ENCODE data around the gene AKR1E2. TPM values are rescaled to one million over a fixed set of nuclear protein-coding genes. Genes with fewer than 3 reads are reported as not detected.

AKR1E2 gene
- total RNA-seq: 46.4 TPM

DNA sequence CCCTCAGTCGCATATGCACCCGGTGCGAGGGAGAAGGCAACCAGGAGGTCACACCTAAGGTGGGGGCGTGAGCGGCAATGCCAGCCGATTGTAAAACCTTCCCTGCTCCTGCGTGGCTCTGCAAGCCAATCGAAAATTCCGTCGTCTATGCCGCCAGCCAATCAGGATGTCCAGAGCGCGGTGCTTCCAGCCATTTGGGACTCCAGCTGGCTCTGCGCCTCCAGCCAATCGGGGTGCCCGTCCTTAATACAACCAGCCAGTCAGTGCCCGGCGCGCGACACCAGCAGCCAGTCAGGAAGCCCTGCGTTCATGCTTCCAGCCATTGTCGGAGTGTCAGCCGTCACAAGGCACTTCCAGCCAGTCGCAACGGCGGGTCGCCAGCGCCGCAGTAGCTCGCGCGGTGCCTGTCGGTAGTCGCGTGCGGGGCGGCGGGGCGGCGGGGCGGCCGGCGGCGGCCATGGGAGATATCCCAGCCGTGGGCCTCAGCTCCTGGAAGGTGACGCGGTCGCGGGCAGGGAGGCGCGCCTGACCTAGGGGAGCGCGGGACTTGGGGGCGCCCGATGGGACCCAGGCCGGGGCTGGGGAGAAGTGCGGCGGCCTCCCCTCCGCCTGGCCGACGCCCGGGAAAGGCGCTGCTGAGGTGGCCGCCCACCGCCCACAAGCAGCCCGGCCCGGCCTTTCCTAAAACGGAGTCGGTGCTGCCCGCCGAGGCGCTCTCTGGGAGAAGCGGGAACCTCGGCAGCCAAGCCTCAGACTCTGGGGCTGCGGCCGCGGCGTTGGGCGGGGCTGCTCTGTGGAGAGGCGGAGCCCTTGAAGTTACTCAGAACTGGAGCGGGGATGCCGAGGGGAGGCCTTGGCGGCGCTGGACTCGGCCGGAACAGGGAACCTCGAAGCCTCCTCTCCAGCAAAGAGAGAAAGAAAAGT lies at the start of gene AKR1E2:
AKR1E2 (plus strand) TSS at position 340 of the 924 bp plus-strand sequence; CDS start at position 458, 118 bp downstream.
- peak within 1 kb of the TSS; percentile 54 to 68 (median 62) for H3K4me3 ChIP-seq (ENCODE audit: low read length in 3 of 3)
- no peaks in the 10 kb centered on the region for H3K9me3 ChIP-seq (ENCODE audit: control insufficient read depth in 3 of 3, low read length in 3 of 3)
- H3K27me3 ChIP-seq (ENCODE audit: control insufficient read depth in 3 of 3, insufficient read depth in 3 of 3, low read length in 3 of 3): peaks cover 0 to 5% (median 3%) of the 10 kb centered on the region in 3 donors
- H3K36me3 ChIP-seq (ENCODE audit: control insufficient read depth in 3 of 3, insufficient read depth in 3 of 3, low read length in 3 of 3): peaks cover 0 to 2% (median 0%) of the 10 kb centered on the region in 3 donors
- peaks cover 0 to 8% (median 7%) of the 10 kb centered on the region in 3 donors for H3K4me1 ChIP-seq (ENCODE audit: control insufficient read depth in 3 of 3, insufficient read depth in 3 of 3, low read length in 3 of 3)
- peak within 1 kb of the TSS; percentile 55 to 78 (median 65) for H3K9ac ChIP-seq (ENCODE audit: low read depth in 1 of 3, low read length in 3 of 3)
- peak within 1 kb of the TSS; percentile 80 for H3K27ac ChIP-seq (ENCODE audit: low read depth, low read length)

GRCh38 chr10:4776234-4776638 lies 49.8 kb upstream of the AKR1E2 start:
- H3K27ac ChIP-seq (ENCODE audit: low read depth, low read length): no peak overlapping the region
- peaks cover 0 to 2% (median 0%) of the 10 kb centered on the region in 3 donors for H3K4me1 ChIP-seq (ENCODE audit: control insufficient read depth in 3 of 3, insufficient read depth in 3 of 3, low read length in 3 of 3)

GRCh38 chr10:4778761-4779160 lies 47.2 kb upstream of the AKR1E2 start:
- H3K9ac ChIP-seq (ENCODE audit: low read depth in 1 of 3, low read length in 3 of 3): no peak overlapping the region
- peaks cover 0 to 7% (median 3%) of the 10 kb centered on the region in 3 donors for H3K4me1 ChIP-seq (ENCODE audit: control insufficient read depth in 3 of 3, insufficient read depth in 3 of 3, low read length in 3 of 3)
- no peaks in the 10 kb centered on the region for H3K9me3 ChIP-seq (ENCODE audit: control insufficient read depth in 3 of 3, low read length in 3 of 3)
- no peaks in the 10 kb centered on the region for H3K36me3 ChIP-seq (ENCODE audit: control insufficient read depth in 3 of 3, insufficient read depth in 3 of 3, low read length in 3 of 3)
- H3K27ac ChIP-seq (ENCODE audit: low read depth, low read length): no peak overlapping the region
- H3K27me3 ChIP-seq (ENCODE audit: control insufficient read depth in 3 of 3, insufficient read depth in 3 of 3, low read length in 3 of 3): no peaks in the 10 kb centered on the region
- no peak overlapping the region for H3K4me3 ChIP-seq (ENCODE audit: low read length in 3 of 3)

More at GRCh38 chr10:4776234-4776638, 49.8 kb upstream of the AKR1E2 start:
- no peaks in the 10 kb centered on the region for H3K36me3 ChIP-seq (ENCODE audit: control insufficient read depth in 3 of 3, insufficient read depth in 3 of 3, low read length in 3 of 3)
- H3K9me3 ChIP-seq (ENCODE audit: control insufficient read depth in 3 of 3, low read length in 3 of 3): no peaks in the 10 kb centered on the region
- no peak overlapping the region for H3K9ac ChIP-seq (ENCODE audit: low read depth in 1 of 3, low read length in 3 of 3)
- H3K27me3 ChIP-seq (ENCODE audit: control insufficient read depth in 3 of 3, insufficient read depth in 3 of 3, low read length in 3 of 3): no peaks in the 10 kb centered on the region
- no peak overlapping the region for H3K4me3 ChIP-seq (ENCODE audit: low read length in 3 of 3)

DNA sequence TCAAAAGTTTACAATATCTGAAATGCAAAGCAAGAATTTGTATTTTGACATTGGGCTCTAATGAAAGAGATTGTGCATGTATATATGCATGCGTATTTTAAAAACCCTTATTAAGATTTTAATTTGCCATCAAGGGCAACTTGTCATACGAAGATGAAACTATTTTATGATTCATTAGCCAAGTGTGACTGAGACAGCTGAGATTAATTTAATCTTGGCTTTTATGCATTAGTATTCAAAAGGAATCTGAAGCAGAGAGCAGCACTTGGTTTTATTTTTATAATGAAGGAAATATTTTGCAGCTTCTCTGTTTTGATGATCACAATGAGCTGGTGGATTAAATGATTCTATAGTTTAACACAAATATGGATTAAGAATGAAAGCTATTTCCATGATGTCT lies 45.9 kb upstream of the AKR1E2 start:
- H3K4me1 ChIP-seq (ENCODE audit: control insufficient read depth in 3 of 3, insufficient read depth in 3 of 3, low read length in 3 of 3): peaks cover 0 to 7% (median 3%) of the 10 kb centered on the region in 3 donors
- no peaks in the 10 kb centered on the region for H3K36me3 ChIP-seq (ENCODE audit: control insufficient read depth in 3 of 3, insufficient read depth in 3 of 3, low read length in 3 of 3)
- H3K9ac ChIP-seq (ENCODE audit: low read depth in 1 of 3, low read length in 3 of 3): no peak overlapping the region
- no peaks in the 10 kb centered on the region for H3K27me3 ChIP-seq (ENCODE audit: control insufficient read depth in 3 of 3, insufficient read depth in 3 of 3, low read length in 3 of 3)
- H3K4me3 ChIP-seq (ENCODE audit: low read length in 3 of 3): no peak overlapping the region
- no peaks in the 10 kb centered on the region for H3K9me3 ChIP-seq (ENCODE audit: control insufficient read depth in 3 of 3, low read length in 3 of 3)
- H3K27ac ChIP-seq (ENCODE audit: low read depth, low read length): no peak overlapping the region

DNA sequence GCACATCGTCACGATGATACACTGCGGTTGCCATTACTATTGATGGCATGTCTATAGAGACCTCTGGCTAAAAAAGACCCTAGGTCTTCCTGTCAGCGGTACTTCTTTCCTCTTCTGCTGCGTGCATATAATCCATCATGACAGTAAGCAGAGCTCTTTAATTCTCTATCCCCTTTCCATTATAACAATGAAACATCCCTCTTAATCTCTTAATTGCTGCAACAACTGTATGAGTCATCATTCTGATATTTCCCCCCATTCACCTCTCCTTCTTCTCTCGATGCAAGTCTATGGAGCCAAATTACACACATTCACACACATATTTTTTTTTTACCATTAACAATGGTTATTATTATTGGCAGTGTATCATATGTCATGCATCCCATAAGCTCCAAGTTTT lies 45.2 kb upstream of the AKR1E2 start:
- no peak overlapping the region for H3K27ac ChIP-seq (ENCODE audit: low read depth, low read length)
- H3K4me1 ChIP-seq (ENCODE audit: control insufficient read depth in 3 of 3, insufficient read depth in 3 of 3, low read length in 3 of 3): peaks cover 0 to 7% (median 3%) of the 10 kb centered on the region in 3 donors
- H3K9me3 ChIP-seq (ENCODE audit: control insufficient read depth in 3 of 3, low read length in 3 of 3): no peaks in the 10 kb centered on the region
- no peak overlapping the region for H3K4me3 ChIP-seq (ENCODE audit: low read length in 3 of 3)
- H3K36me3 ChIP-seq (ENCODE audit: control insufficient read depth in 3 of 3, insufficient read depth in 3 of 3, low read length in 3 of 3): no peaks in the 10 kb centered on the region
- no peak overlapping the region for H3K9ac ChIP-seq (ENCODE audit: low read depth in 1 of 3, low read length in 3 of 3)
- H3K27me3 ChIP-seq (ENCODE audit: control insufficient read depth in 3 of 3, insufficient read depth in 3 of 3, low read length in 3 of 3): no peaks in the 10 kb centered on the region

DNA sequence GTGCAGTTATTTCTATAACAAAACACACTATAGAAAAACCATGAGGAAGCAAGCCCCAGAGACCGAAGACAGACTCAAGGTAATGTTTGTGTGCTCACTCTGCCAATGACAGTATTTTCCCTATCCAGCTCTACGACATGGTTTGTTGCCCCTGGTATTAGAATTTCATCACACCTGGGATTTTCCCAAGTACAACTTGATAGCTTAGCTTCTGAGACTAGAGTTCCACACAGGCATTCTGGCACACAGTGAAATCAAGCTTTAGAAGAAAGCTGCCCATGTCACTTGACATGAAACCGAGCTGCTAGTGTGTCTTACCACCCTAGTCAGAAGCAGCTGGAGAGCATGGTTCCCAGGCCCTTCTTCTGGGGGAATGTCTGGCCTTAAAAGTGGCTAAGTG lies 44.1 kb upstream of the AKR1E2 start:
- no peaks in the 10 kb centered on the region for H3K36me3 ChIP-seq (ENCODE audit: control insufficient read depth in 3 of 3, insufficient read depth in 3 of 3, low read length in 3 of 3)
- H3K4me1 ChIP-seq (ENCODE audit: control insufficient read depth in 3 of 3, insufficient read depth in 3 of 3, low read length in 3 of 3): peaks cover 0 to 7% (median 3%) of the 10 kb centered on the region in 3 donors
- no peak overlapping the region for H3K27ac ChIP-seq (ENCODE audit: low read depth, low read length)
- no peaks in the 10 kb centered on the region for H3K9me3 ChIP-seq (ENCODE audit: control insufficient read depth in 3 of 3, low read length in 3 of 3)
- H3K4me3 ChIP-seq (ENCODE audit: low read length in 3 of 3): no peak overlapping the region
- peaks cover 0 to 2% (median 0%) of the 10 kb centered on the region in 3 donors for H3K27me3 ChIP-seq (ENCODE audit: control insufficient read depth in 3 of 3, insufficient read depth in 3 of 3, low read length in 3 of 3)
- H3K9ac ChIP-seq (ENCODE audit: low read depth in 1 of 3, low read length in 3 of 3): no peak overlapping the region

- no peaks in the 10 kb centered on the region for H3K36me3 ChIP-seq (ENCODE audit: control insufficient read depth in 3 of 3, insufficient read depth in 3 of 3, low read length in 3 of 3)
- H3K4me1 ChIP-seq (ENCODE audit: control insufficient read depth in 3 of 3, insufficient read depth in 3 of 3, low read length in 3 of 3): peaks cover 0 to 7% (median 3%) of the 10 kb centered on the region in 3 donors
- no peaks in the 10 kb centered on the region for H3K9me3 ChIP-seq (ENCODE audit: control insufficient read depth in 3 of 3, low read length in 3 of 3)
- H3K4me3 ChIP-seq (ENCODE audit: low read length in 3 of 3): no peak overlapping the region
- H3K9ac ChIP-seq (ENCODE audit: low read depth in 1 of 3, low read length in 3 of 3): no peak overlapping the region
- peaks cover 0 to 2% (median 0%) of the 10 kb centered on the region in 3 donors for H3K27me3 ChIP-seq (ENCODE audit: control insufficient read depth in 3 of 3, insufficient read depth in 3 of 3, low read length in 3 of 3)
- H3K27ac ChIP-seq (ENCODE audit: low read depth, low read length): no peak overlapping the region
Measured at GRCh38 chr10:4784667-4785333, 41.2 kb upstream of the AKR1E2 start.

- no peak overlapping the region for H3K4me3 ChIP-seq (ENCODE audit: low read length in 3 of 3)
- H3K27me3 ChIP-seq (ENCODE audit: control insufficient read depth in 3 of 3, insufficient read depth in 3 of 3, low read length in 3 of 3): peaks cover 0 to 2% (median 0%) of the 10 kb centered on the region in 3 donors
- no peak overlapping the region for H3K9ac ChIP-seq (ENCODE audit: low read depth in 1 of 3, low read length in 3 of 3)
- H3K27ac ChIP-seq (ENCODE audit: low read depth, low read length): no peak overlapping the region
- no peaks in the 10 kb centered on the region for H3K9me3 ChIP-seq (ENCODE audit: control insufficient read depth in 3 of 3, low read length in 3 of 3)
- no peaks in the 10 kb centered on the region for H3K36me3 ChIP-seq (ENCODE audit: control insufficient read depth in 3 of 3, insufficient read depth in 3 of 3, low read length in 3 of 3)
- H3K4me1 ChIP-seq (ENCODE audit: control insufficient read depth in 3 of 3, insufficient read depth in 3 of 3, low read length in 3 of 3): peaks cover 0 to 7% (median 3%) of the 10 kb centered on the region in 3 donors
Measured at GRCh38 chr10:4786043-4786839, 39.8 kb upstream of the AKR1E2 start.

DNA sequence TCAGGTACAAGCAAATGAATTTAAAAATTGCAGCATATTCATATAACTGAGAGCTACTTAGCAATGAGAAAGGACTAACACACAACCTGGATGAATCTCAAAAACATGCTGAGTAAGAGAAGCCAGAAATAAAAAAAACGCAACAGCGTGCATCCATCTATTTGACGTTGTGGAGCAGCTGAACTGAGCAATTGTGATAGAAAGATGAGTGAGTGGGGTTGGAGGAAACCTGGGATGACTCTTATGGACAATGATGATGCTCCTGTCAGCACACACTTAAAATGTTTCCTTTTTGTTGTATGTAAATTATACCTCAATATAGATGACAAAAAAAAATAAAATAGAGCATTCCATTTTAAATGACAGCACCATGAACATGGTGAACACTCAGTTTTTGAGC lies 36.0 kb upstream of the AKR1E2 start:
- Histone ChIP-seq H3K27me3 (ENCODE audit: control insufficient read depth in 3 of 3, insufficient read depth in 3 of 3, low read length in 3 of 3) (peaks cover 0 to 2% (median 0%) of the 10 kb centered on the region in 3 donors), H3K4me3 (ENCODE audit: low read length in 3 of 3) (no peak overlapping the region), H3K4me1 (ENCODE audit: control insufficient read depth in 3 of 3, insufficient read depth in 3 of 3, low read length in 3 of 3) (no peaks in the 10 kb centered on the region), H3K36me3 (ENCODE audit: control insufficient read depth in 3 of 3, insufficient read depth in 3 of 3, low read length in 3 of 3) (no peaks in the 10 kb centered on the region), H3K27ac (ENCODE audit: low read depth, low read length) (no peak overlapping the region), H3K9me3 (ENCODE audit: control insufficient read depth in 3 of 3, low read length in 3 of 3) (no peaks in the 10 kb centered on the region), H3K9ac (ENCODE audit: low read depth in 1 of 3, low read length in 3 of 3) (no peak overlapping the region)

Measured in skeletal muscle tissue (tissue), 4 donors.